Ovary (tissue), 3 donors: ENCODE data around the gene FAM156B.
"Not testable (repeated sequence)": the region's sequence is repeated elsewhere in the genome, so short reads cannot be mapped to it uniquely, and the experiment has no call there.

Experiments used
- POLR2A ChIP-seq: fragments of 450-650 bp; IDR thresholded peaks from one replicate; pipeline ENCODE4 v1.6.1; 2017; ENCODE audit warnings: antibody characterized with exemption, mild to moderate bottlenecking, moderate library complexity
- TF ChIP-seq, protein P1 (sequence below), 3 donors: fragments of 450-650 bp in 2 of 3; fragments of 200-600 bp in 1 of 3; IDR thresholded peaks; one replicate each; pipeline versions ENCODE4 v1.5.1 to v1.8.0; 2016 to 2022; ENCODE audit warnings: antibody characterized with exemption in 3 of 3, mild to moderate bottlenecking in 1 of 3
- donor health status: DM: no; HTN: no; CAD: no.

DNA sequence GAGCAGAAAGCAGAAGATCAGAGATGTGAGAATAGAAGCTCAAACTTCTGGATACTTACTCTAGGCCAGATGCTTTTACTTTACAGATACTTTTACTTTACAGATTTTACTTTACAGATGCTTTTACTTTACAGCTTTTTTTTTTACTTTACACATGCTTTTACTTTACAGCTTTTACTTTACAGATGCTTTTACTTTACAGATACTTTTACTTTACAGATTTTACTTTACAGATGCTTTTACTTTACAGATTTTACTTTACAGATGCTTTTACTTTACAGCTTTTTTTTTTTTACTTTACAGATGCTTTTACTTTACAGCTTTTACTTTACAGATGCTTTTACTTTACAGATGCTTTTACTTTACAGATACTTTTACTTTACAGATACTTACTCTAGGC is 23.3 kb upstream of the FAM156B start:
- TF ChIP-seq, protein P1, sequence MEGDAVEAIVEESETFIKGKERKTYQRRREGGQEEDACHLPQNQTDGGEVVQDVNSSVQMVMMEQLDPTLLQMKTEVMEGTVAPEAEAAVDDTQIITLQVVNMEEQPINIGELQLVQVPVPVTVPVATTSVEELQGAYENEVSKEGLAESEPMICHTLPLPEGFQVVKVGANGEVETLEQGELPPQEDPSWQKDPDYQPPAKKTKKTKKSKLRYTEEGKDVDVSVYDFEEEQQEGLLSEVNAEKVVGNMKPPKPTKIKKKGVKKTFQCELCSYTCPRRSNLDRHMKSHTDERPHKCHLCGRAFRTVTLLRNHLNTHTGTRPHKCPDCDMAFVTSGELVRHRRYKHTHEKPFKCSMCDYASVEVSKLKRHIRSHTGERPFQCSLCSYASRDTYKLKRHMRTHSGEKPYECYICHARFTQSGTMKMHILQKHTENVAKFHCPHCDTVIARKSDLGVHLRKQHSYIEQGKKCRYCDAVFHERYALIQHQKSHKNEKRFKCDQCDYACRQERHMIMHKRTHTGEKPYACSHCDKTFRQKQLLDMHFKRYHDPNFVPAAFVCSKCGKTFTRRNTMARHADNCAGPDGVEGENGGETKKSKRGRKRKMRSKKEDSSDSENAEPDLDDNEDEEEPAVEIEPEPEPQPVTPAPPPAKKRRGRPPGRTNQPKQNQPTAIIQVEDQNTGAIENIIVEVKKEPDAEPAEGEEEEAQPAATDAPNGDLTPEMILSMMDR (IDR thresholded peaks at IDR 0.05), result not testable (repeated sequence)
- not testable (repeated sequence) for TF ChIP-seq POLR2A
